GM23338 (cell line): ENCODE data around the gene GADD45A. TPM values are rescaled to one million over a fixed set of nuclear protein-coding genes. Genes with fewer than 3 reads are reported as not detected.
A peak's percentile ranks its signal among the peaks of the same experiment; 100 is the strongest.

Experiments used
- ATAC-seq: fragments of 200-7000 bp; cut with Tn5 transposase; 3 replicates; pipeline ENCODE4 v1.9.1; 2020
- DNase-seq: peaks from one replicate; pipeline ENCODE4 v3.0.0-alpha.2; 2015; ENCODE audit warnings: low spot score
- H2AFZ ChIP-seq: fragments of 200-600 bp; sonication (generic); 2 replicates; pipeline ENCODE4 v1.8.0; 2016; ENCODE audit warnings: antibody characterized with exemption, mild to moderate bottlenecking, moderate library complexity
- H3F3A ChIP-seq: fragments of 200-600 bp; sonication (generic); replicated peaks from 2 replicates; pipeline ENCODE4 v1.8.0; 2017; ENCODE audit warnings: antibody characterized with exemption, mixed run types, low read depth
- H3K27ac ChIP-seq: fragments of 200-600 bp; sonication (generic); 2 replicates; pipeline ENCODE4 v1.6.1; 2016; ENCODE audit warnings: low read depth
- H3K27me3 ChIP-seq: fragments of 200-600 bp; sonication (generic); 2 replicates; pipeline ENCODE4 v1.8.0; 2016; ENCODE audit warnings: mild to moderate bottlenecking, mixed run types, moderate library complexity; ENCODE audit not compliant: insufficient read depth
- H3K36me3 ChIP-seq: fragments of 200-600 bp; sonication (generic); 2 replicates; pipeline ENCODE4 v1.8.0; 2016; ENCODE audit warnings: mild to moderate bottlenecking; ENCODE audit not compliant: insufficient read depth
- H3K4me1 ChIP-seq: fragments of 200-600 bp; sonication (generic); 2 replicates; pipeline ENCODE4 v1.8.0; 2016; ENCODE audit warnings: mild to moderate bottlenecking, moderate library complexity; ENCODE audit not compliant: insufficient read depth
- H3K4me2 ChIP-seq: fragments of 200-600 bp; sonication (generic); 2 replicates; pipeline ENCODE4 v1.7.1; 2017; ENCODE audit warnings: mixed run types
- H3K4me3 ChIP-seq: fragments of 200-600 bp; sonication (generic); 2 replicates; pipeline ENCODE4 v1.6.1; 2016; ENCODE audit warnings: mixed run types
- H3K79me2 ChIP-seq: fragments of 200-600 bp; sonication (generic); replicated peaks from 2 replicates; pipeline ENCODE4 v1.8.0; 2017; ENCODE audit warnings: mild to moderate bottlenecking; ENCODE audit not compliant: insufficient read depth
- H3K9me2 ChIP-seq: fragments of 200-600 bp; sonication (generic); 2 replicates; pipeline ENCODE4 v1.8.0; 2017; ENCODE audit not compliant: insufficient read depth
- H4K20me1 ChIP-seq: fragments of 200-600 bp; sonication (generic); replicated peaks from 2 replicates; pipeline ENCODE4 v1.8.0; 2017; ENCODE audit warnings: mild to moderate bottlenecking; ENCODE audit not compliant: insufficient read depth
- H3K27ac Mint-ChIP-seq: 2 replicates; pipeline ENCODE4 v1.8.0; 2020; ENCODE audit warnings: inconsistent platforms, mild to moderate bottlenecking, moderate library complexity, mixed read lengths
- H3K27me3 Mint-ChIP-seq: 3 replicates; pipeline ENCODE4 v1.8.0; 2022; ENCODE audit warnings: low read depth, mild to moderate bottlenecking, moderate library complexity, mixed read lengths, inconsistent platforms; ENCODE audit not compliant: insufficient read depth, poor library complexity
- H3K36me3 Mint-ChIP-seq: 3 replicates; pipeline ENCODE4 v1.8.0; 2021; ENCODE audit warnings: low read depth, mild to moderate bottlenecking, inconsistent platforms, moderate library complexity, mixed read lengths
- H3K4me1 Mint-ChIP-seq: 3 replicates; pipeline ENCODE4 v1.8.0; 2020; ENCODE audit warnings: mild to moderate bottlenecking, inconsistent platforms, mixed read lengths
- H3K4me3 Mint-ChIP-seq: 3 replicates; pipeline ENCODE4 v1.8.0; 2021; ENCODE audit warnings: moderate library complexity, mild to moderate bottlenecking, inconsistent platforms, mixed read lengths
- H3K9me3 Mint-ChIP-seq: 3 replicates; pipeline ENCODE4 v1.8.0; 2020; ENCODE audit warnings: moderate library complexity, mild to moderate bottlenecking, inconsistent platforms, mixed read lengths
- CREB1 ChIP-seq: fragments of 250-450 bp; sonication (Bioruptor Pico); IDR thresholded peaks from 2 replicates; pipeline ENCODE4 v1.5.0; 2020; ENCODE audit warnings: low read depth, mild to moderate bottlenecking, moderate library complexity
- EZH2phosphoT487 ChIP-seq: fragments of 200-600 bp; sonication (generic); IDR thresholded peaks from one replicate; pipeline ENCODE4 v1.8.1; 2018; ENCODE audit warnings: antibody characterized with exemption; ENCODE audit not compliant: unreplicated experiment
- JUNB ChIP-seq: IDR thresholded peaks from one replicate; pipeline ENCODE4 v1.6.1; 2016; ENCODE audit warnings: antibody characterized with exemption; ENCODE audit not compliant: unreplicated experiment
- STAT1 ChIP-seq: IDR thresholded peaks from one replicate; pipeline ENCODE4 v1.6.1; 2016; ENCODE audit warnings: antibody characterized with exemption; ENCODE audit not compliant: unreplicated experiment
- ZNF331 ChIP-seq: fragments of 250-450 bp; sonication (Bioruptor Pico); IDR thresholded peaks from 2 replicates; pipeline ENCODE4 v1.5.0; 2020; ENCODE audit warnings: low read depth, mild to moderate bottlenecking, moderate library complexity
- polyA plus RNA-seq: library from polyadenylated mRNA; unstranded; fragments of >200 nt; fragmentation: Nextera tagmentation; extraction: Ambion mirVana; gene quantifications from 2 replicates; pipeline ENCODE4 v1.2.1, GENCODE V29; 2016
- total RNA-seq: library from RNA; depleted of rRNA; stranded (reverse); fragments of >200 nt; shearing (Covaris generic); gene quantifications from 2 replicates; pipeline ENCODE4 v1.2.3, GENCODE V29; 2014
- TF ChIP-seq, protein P1 (sequence below), 2 experiments: fragments of 200-600 bp in 1 of 2; sonication (generic) in 1 of 2; conservative IDR thresholded peaks; 2 replicates each; pipeline versions ENCODE4 v1.5.1 to v1.6.1; 2016 to 2017; ENCODE audit warnings: antibody characterized with exemption in 2 of 2, low read depth in 2 of 2, mild to moderate bottlenecking in 2 of 2, moderate library complexity in 1 of 2

Gene GADD45A
- total and polyA plus RNA-seq, 2 experiments from 2014 or later: 25.9 to 39.5 TPM

DNA sequence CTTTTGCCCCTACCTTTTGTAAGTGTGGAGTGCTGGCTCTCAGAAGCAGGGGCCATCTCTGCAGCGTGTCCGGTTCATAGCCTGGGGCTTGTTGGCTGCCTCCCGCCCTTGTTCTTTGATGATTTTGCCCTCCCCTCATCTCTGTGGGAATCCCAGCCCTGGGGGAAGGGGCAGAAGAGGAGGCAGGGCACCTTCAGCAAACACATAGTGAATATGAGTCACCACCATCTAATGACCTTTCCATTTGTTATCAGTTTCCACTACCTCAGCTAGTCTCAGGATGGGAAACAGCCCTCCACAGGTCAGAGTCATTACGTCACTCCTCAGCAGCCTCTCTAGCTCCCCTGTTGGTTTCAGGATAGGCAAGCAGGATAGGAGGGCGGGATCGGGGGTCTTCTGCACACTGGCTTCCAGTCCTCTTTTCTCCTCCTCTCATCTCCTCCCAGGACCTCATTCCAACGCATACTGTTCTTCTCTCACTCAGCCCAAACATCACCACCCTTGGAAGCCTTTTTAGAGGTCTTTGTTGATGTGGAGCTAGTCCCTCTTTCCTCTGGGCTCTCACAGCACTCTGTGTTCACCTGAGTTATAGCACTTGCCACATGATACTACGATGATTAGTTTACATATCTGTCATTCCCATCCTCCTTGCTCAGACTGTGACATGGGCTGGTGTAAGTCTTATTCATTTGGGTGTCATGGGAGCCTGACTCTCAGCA, 15.8 kb downstream of the GADD45A start:
- Mint-ChIP-seq H3K4me1 (peaks cover 12% of the 10 kb centered on the region), H3K9me3 (no peaks in the 10 kb centered on the region), H3K27ac (peak overlapping the region; percentile 45; the same call in 1 of the 2 replicates), H3K36me3 (no peaks in the 10 kb centered on the region), H3K4me3 (no peak overlapping the region), H3K27me3 (peaks cover 9% of the 10 kb centered on the region)
- Histone ChIP-seq H4K20me1 (no peaks in the 10 kb centered on the region), H3K27ac (0 out of 2 replicates have a peak overlapping the region, but pooled peaks have one; percentile 55), H3K36me3 (no peaks in the 10 kb centered on the region), H3K79me2 (no peaks in the 10 kb centered on the region), H3K4me2 (no peak overlapping the region; the same call in 1 of the 2 replicates), H2AFZ (no peak overlapping the region), H3K27me3 (no peaks in the 10 kb centered on the region), H3K4me1 (peaks cover 5% of the 10 kb centered on the region; the same call in 1 of the 2 replicates), H3F3A (no peaks in the 10 kb centered on the region), H3K9me2 (no peaks in the 10 kb centered on the region), H3K4me3 (no peak overlapping the region)
- DNase-seq (peak; percentile 81), ATAC-seq (peak; percentile 98)
- peak; percentile 67 for TF ChIP-seq CREB1 (CRISPR knock-in tag)
- TF ChIP-seq, protein P1, sequence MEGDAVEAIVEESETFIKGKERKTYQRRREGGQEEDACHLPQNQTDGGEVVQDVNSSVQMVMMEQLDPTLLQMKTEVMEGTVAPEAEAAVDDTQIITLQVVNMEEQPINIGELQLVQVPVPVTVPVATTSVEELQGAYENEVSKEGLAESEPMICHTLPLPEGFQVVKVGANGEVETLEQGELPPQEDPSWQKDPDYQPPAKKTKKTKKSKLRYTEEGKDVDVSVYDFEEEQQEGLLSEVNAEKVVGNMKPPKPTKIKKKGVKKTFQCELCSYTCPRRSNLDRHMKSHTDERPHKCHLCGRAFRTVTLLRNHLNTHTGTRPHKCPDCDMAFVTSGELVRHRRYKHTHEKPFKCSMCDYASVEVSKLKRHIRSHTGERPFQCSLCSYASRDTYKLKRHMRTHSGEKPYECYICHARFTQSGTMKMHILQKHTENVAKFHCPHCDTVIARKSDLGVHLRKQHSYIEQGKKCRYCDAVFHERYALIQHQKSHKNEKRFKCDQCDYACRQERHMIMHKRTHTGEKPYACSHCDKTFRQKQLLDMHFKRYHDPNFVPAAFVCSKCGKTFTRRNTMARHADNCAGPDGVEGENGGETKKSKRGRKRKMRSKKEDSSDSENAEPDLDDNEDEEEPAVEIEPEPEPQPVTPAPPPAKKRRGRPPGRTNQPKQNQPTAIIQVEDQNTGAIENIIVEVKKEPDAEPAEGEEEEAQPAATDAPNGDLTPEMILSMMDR (conservative IDR thresholded peaks at IDR 0.05; ENCODE audit: low read depth in 2 of 2): peak; percentile 29 to 52; a peak in 3 of 4 replicates
- TF ChIP-seq STAT1: no peak
- TF ChIP-seq ZNF331 (CRISPR knock-in tag): no peak

DNA sequence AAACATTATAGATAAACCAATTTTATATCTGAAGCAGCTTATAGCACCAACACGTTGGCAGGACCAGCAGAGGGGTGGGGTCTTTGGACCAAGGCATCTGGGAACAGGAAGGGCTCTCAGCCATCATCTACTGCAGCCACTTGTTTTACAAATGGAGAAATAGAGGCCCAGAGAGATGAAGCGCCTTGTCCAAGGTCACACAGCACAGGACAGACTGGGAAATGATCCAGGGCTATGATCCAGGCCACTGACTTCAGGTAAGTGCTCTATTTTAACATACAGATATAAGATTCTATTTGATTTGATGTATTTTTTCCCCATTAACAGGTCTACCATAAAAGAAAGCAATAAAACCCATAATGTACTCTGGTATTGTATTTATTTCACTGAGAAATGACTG, 16.9 kb downstream of the GADD45A start:
- Histone ChIP-seq H3K4me3 (no peak overlapping the region), H2AFZ (no peak overlapping the region), H3K27ac (no peak overlapping the region), H3K36me3 (no peaks in the 10 kb centered on the region), H3F3A (no peaks in the 10 kb centered on the region), H4K20me1 (no peaks in the 10 kb centered on the region), H3K4me2 (no peak overlapping the region), H3K9me2 (no peaks in the 10 kb centered on the region), H3K79me2 (no peaks in the 10 kb centered on the region), H3K4me1 (peaks cover 5% of the 10 kb centered on the region; the same call in 1 of the 2 replicates), H3K27me3 (no peaks in the 10 kb centered on the region)
- no peak overlapping the region for H3K4me3 Mint-ChIP-seq
- TF ChIP-seq ZNF331 (CRISPR knock-in tag) (no peak), EZH2phosphoT487 (no peak), JUNB (no peak)
- TF ChIP-seq, protein P1 (conservative IDR thresholded peaks at IDR 0.05; ENCODE audit: low read depth in 2 of 2): no peak
- H3K9me3 Mint-ChIP-seq: no peaks in the 10 kb centered on the region
- ATAC-seq (no peak), DNase-seq (no peak)
- H3K36me3 Mint-ChIP-seq: 0 out of 3 replicates have a peak, but pooled peaks cover 2% of the 10 kb centered on the region
- H3K27me3 Mint-ChIP-seq: peaks cover 9% of the 10 kb centered on the region
- peaks cover 12% of the 10 kb centered on the region for H3K4me1 Mint-ChIP-seq
- no peak overlapping the region for H3K27ac Mint-ChIP-seq
